Measurements from ENCODE around the gene LY86.

- TF ChIP-seq CTCF (IDR thresholded peaks at IDR 0.05; ENCODE audit: low read depth, low read length, poor library complexity, severe bottlenecking), result no peak
- no peak for TF ChIP-seq EZH2phosphoT487 (IDR thresholded peaks at IDR 0.05; ENCODE audit: borderline replicate concordance, low read length)
Observed at GRCh38 chr6:6685249-6686040, 96.9 kb downstream of the LY86 start.

Data from DOHH2 (cell line).